A549 treated with CORT108297 at 1 μM for 4 hours (cell line): ENCODE results near the gene TRIM67. TPM values are rescaled to one million over a fixed set of nuclear protein-coding genes. Genes with fewer than 3 reads are reported as not detected.

ENCODE experiments used
- total RNA-seq: library from RNA; stranded (reverse); fragments of 200-300 nt; extraction: Qiagen RNA extraction; gene quantifications from 5 replicates; pipeline ENCODE4 v1.2.3, GENCODE V29; 2022

Gene TRIM67
- 0.14 to 0.25 TPM (median 0.20 TPM) in 5 replicates for total RNA-seq

DNA sequence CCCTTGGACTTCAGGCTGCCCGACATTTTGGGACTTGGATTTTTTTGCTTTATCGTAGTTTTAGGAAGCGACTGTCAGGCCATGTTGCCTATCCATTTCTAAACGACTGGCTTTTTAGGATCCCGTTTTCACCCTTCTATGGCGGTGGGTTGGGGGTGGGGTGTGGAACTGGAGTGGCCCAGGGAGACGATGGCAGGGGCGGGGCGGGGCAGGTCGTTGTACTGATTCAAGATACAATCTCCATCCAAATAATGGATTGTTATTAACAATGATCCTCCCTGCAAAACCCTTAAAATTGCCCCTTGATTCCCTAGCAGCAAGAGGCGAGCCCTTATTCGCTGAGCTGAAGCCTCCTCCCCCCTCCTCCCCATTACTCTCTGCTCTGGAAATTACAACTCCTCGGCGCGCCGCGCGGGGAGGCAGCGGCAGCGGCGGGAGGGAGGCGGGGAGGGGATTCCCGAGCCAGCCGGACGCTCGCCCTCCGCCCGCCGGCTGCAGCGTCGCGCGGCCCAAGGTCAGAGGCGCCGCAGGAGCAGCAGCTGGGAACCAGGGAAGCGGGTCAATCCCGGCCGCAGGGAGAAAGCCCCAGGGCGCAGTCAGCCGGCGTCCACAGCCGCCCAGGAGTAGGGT, at the start of gene TRIM67:
Gene TRIM67, plus strand, starts transcription at position 392 of the 630 bp plus-strand sequence. CDS start 912 bp downstream, outside the sequence.

GRCh38 chr1:231240883-231241735, 79.3 kb downstream of the TRIM67 start, which contains the start of gene GNPAT:
GNPAT (plus strand) TSS chr1:231241212; CDS start chr1:231241379, 167 bp downstream.

Other genes starting within 250 kb of the TRIM67 start
- gene TTC13, start 183.2 kb upstream of the TRIM67 start, total RNA-seq, result 8.7 to 12.4 TPM (median 9.4 TPM) in 5 replicates
- gene ARV1, start 183.0 kb upstream of the TRIM67 start, total RNA-seq, result 24.1 to 26.8 TPM (median 24.8 TPM) in 5 replicates
- gene FAM89A, start 121.8 kb upstream of the TRIM67 start, total RNA-seq, result 11.8 to 19.3 TPM (median 16.5 TPM) in 5 replicates
- gene GNPAT, start 79.2 kb downstream of the TRIM67 start, total RNA-seq, result 35.3 to 42.8 TPM (median 36.7 TPM) in 5 replicates
- 7.0 to 9.1 TPM (median 7.7 TPM) in 5 replicates for gene EXOC8, start 175.8 kb downstream of the TRIM67 start, total RNA-seq
- gene SPRTN, start 176.2 kb downstream of the TRIM67 start, total RNA-seq, result 11.4 to 13.8 TPM (median 12.4 TPM) in 5 replicates